Upper lobe of right lung (tissue), 1 donor: Measurements from ENCODE around the gene GRM3. TPM values are rescaled to one million over a fixed set of nuclear protein-coding genes. Genes with fewer than 3 reads are reported as not detected.
"Not testable (repeated sequence)": the region's sequence is repeated elsewhere in the genome, so short reads cannot be mapped to it uniquely, and the experiment has no call there.

Source experiments
- ATAC-seq: fragments of 200-7000 bp; cut with Tn5 transposase; one replicate; pipeline ENCODE4 v1.9.1; 2020; ENCODE audit warnings: mild to moderate bottlenecking, moderate library complexity
- DNase-seq: peaks from one replicate; pipeline ENCODE4 v3.0.0-alpha.2; 2020
- H3K27ac ChIP-seq: fragments of 200-600 bp; one replicate; pipeline ENCODE4 v1.8.0; 2022
- H3K27me3 ChIP-seq: fragments of 200-600 bp; one replicate; pipeline ENCODE4 v1.8.0; 2022; ENCODE audit warnings: mild to moderate bottlenecking
- H3K36me3 ChIP-seq: fragments of 200-600 bp; one replicate; pipeline ENCODE4 v1.8.0; 2022
- H3K4me1 ChIP-seq: fragments of 200-600 bp; one replicate; pipeline ENCODE4 v1.8.0; 2022
- H3K4me3 ChIP-seq: fragments of 200-600 bp; one replicate; pipeline ENCODE4 v1.8.0; 2022; ENCODE audit warnings: mild to moderate bottlenecking
- H3K9me3 ChIP-seq: fragments of 200-600 bp; one replicate; pipeline ENCODE4 v1.8.0; 2022
- intact Hi-C: fragments of 100-400 bp; cut with DNase I; formaldehyde crosslinking; loops from one replicate; pipeline ENCODE4 v1.11.0; 2022
- long read RNA-seq: library from polyadenylated mRNA; unstranded; transcript quantifications from one replicate; pipeline ENCODE4 v2.0.0, GENCODE V29; 2021
- total RNA-seq: library from RNA; stranded (reverse); fragmentation: NEBNext Ultra II Directional; extraction: Animal tissue kit (Norgen Biotek cat#: 25700); gene quantifications from one replicate; pipeline ENCODE4 v1.2.1, GENCODE V29; 2021
- TF ChIP-seq, protein P1 (sequence below): fragments of 200-600 bp; IDR thresholded peaks from one replicate; pipeline ENCODE4 v1.8.0; 2022; ENCODE audit warnings: antibody characterized with exemption
- donor health status: DM: no; HTN: yes; CAD: no; lungs with severe emphysema.

GRM3 gene
- not detected for total RNA-seq
- long read RNA-seq, partial matches to known transcripts = 0 of 4 reads
- long read RNA-seq, other reads (novel, unspliced or antisense) = 4 of 4 reads

DNA sequence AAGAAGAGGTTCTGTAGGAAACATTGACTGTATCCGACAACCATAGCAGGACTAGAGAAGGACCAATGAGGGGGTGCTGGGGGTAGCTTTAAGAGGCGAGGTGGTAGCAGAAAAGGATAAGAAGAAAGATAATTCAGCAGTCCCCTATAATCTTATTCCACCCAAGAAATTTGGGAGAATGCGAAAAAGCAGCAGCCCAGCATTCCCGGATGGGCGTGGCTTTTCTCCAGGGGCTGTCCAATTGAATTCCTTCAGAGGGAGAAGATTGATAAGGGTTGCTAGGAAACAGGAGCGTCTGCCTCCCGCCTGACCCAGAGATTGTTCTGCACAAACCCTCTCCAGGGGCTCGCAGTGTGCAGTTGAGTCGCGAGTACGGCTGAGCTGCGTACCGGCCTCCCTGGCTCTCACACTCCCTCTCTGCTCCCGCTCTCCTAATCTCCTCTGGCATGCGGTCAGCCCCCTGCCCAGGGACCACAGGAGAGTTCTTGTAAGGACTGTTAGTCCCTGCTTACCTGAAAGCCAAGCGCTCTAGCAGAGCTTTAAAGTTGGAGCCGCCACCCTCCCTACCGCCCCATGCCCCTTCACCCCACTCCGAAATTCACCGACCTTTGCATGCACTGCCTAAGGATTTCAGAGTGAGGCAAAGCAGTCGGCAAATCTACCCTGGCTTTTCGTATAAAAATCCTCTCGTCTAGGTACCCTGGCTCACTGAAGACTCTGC is at the start of gene GRM3:
TSS of gene GRM3 (plus strand) at position 349 of the 721 bp plus-strand sequence. CDS start 121,237 bp downstream, outside the sequence.
- TF ChIP-seq, protein P1, sequence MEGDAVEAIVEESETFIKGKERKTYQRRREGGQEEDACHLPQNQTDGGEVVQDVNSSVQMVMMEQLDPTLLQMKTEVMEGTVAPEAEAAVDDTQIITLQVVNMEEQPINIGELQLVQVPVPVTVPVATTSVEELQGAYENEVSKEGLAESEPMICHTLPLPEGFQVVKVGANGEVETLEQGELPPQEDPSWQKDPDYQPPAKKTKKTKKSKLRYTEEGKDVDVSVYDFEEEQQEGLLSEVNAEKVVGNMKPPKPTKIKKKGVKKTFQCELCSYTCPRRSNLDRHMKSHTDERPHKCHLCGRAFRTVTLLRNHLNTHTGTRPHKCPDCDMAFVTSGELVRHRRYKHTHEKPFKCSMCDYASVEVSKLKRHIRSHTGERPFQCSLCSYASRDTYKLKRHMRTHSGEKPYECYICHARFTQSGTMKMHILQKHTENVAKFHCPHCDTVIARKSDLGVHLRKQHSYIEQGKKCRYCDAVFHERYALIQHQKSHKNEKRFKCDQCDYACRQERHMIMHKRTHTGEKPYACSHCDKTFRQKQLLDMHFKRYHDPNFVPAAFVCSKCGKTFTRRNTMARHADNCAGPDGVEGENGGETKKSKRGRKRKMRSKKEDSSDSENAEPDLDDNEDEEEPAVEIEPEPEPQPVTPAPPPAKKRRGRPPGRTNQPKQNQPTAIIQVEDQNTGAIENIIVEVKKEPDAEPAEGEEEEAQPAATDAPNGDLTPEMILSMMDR = no peak
- H3K27me3 ChIP-seq = peaks cover 39% of the 10 kb centered on the region
- ATAC-seq (peak; percentile 63), DNase-seq (no peak)
- peaks cover 11% of the 10 kb centered on the region for H3K4me1 ChIP-seq
- intact Hi-C loops = no loop called here
- H3K36me3 ChIP-seq = no peaks in the 10 kb centered on the region
- no peaks in the 10 kb centered on the region for H3K9me3 ChIP-seq
- H3K27ac ChIP-seq = no peak within 1 kb of the TSS
- peak within 1 kb of the TSS; percentile 9 for H3K4me3 ChIP-seq

DNA sequence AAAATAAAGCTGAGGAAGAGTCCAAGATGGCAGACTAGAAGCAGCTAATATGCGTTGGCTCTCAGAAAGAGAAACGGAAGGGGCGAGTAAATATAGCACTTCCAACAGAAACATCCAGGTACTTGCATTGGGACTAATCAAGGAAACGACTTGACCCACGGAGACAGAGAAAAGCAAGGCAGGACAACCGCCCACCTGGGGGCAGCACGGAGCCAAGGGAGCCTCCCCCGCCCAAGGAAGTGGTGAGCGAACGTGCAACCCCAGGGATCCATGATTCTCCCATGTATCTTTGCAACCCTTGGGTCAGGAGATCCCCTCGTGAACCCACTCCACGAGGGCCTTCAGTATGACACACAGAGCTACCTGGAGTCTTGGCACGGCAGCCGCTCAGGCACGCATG is 45.4 kb upstream of the GRM3 start:
- no peaks in the 10 kb centered on the region for H3K4me1 ChIP-seq
- H3K4me3 ChIP-seq = no peak overlapping the region
- peak; percentile 51 for DNase-seq
- TF ChIP-seq, protein P1 = no peak
- H3K36me3 ChIP-seq = no peaks in the 10 kb centered on the region
- no peaks in the 10 kb centered on the region for H3K9me3 ChIP-seq
- no peaks in the 10 kb centered on the region for H3K27me3 ChIP-seq
- H3K27ac ChIP-seq = no peak overlapping the region
- intact Hi-C loops = no loop called here
- peak; percentile 48 for ATAC-seq

DNA sequence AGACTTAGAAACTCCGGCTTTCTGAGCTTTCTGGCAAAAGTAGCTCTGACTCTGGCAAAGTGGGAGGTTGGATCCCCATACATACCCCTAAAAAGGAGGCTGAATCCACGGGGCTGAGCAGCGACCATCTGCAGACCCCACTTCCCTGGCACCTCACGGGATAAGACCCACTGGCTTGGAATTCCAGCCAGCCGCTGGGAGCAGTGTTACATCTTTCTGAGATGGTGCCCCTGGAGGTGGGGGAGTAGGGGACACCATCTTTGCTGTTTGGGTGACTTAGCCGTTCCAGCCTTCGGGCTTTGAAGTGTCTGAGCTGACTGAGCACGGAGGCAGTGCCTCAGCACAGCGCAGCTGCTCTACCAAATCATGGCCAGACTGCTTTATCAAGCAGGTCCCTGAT is 45.0 kb upstream of the GRM3 start:
- Histone ChIP-seq H3K9me3 (no peaks in the 10 kb centered on the region), H3K27me3 (no peaks in the 10 kb centered on the region), H3K4me3 (no peak overlapping the region), H3K4me1 (no peaks in the 10 kb centered on the region), H3K36me3 (no peaks in the 10 kb centered on the region), H3K27ac (no peak overlapping the region)
- TF ChIP-seq, protein P1 = no peak
- intact Hi-C loops = no loop called here
- ATAC-seq = peak; percentile 14
- DNase-seq = no peak

DNA sequence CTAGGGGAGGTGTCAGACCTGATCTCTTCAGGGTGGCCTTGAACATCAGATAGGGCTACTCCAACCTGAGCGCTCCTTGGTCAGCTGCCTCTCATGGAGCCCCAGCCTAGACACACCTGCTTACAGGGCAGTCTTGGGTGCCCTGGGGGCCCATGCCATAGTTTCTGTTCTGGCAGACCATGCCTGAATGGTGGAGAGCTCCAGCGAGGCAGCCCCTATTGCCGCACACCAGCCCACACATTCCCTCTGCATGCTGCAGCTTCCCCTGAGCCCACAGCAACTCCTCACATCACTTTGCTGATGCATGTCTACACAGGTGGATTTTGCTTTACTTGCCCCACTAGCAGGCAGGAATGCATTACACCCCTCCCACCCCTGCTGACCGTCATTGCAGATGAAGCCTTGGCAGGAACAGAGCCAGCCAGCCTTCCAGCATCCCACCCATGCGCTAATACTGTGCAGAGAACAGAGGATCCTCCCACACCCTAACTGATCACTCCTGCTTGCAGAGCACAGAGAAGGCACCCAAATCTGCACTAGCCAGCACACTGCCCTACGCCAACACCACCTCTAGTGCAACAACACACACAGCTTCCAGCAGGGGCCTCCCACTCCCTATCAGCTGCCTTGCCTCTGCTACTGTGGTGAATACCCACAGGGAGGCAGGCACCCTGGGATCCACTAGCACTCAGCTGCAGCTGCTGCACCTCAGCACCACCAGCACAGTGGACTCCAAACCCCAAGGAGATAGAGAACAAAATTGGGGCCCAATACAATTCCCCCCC is 43.0 kb upstream of the GRM3 start:
- peak; percentile 39 for DNase-seq
- H3K4me1 ChIP-seq = no peaks in the 10 kb centered on the region
- no peak overlapping the region for H3K4me3 ChIP-seq
- no peaks in the 10 kb centered on the region for H3K27me3 ChIP-seq
- peak; percentile 35 for ATAC-seq
- H3K36me3 ChIP-seq = no peaks in the 10 kb centered on the region
- intact Hi-C loops = no loop called here
- no peaks in the 10 kb centered on the region for H3K9me3 ChIP-seq
- no peak overlapping the region for H3K27ac ChIP-seq
- TF ChIP-seq, protein P1 = no peak

DNA sequence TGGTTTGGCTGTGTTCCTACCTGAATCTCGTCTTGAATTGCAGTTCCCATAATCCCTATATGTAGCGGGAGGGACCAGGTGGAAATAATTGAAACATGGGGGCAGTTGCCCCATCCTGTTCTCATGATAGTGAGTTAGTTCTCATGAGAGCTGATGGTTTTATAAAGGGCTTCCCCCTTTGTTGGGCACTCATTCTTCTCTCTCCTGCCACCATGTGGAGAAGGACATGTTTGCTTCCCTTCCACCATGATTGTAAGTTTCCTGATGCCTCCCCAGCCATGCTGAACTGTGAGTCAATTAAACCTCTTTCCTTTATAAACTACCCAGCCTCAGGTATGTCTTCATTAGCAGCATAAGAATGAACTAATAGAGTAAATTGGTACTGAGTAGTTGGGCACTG is 28.0 kb upstream of the GRM3 start:
- H3K4me3 ChIP-seq, H3K36me3 ChIP-seq, intact Hi-C loops, H3K27ac ChIP-seq, DNase-seq, ATAC-seq, H3K27me3 ChIP-seq, H3K4me1 ChIP-seq, H3K9me3 ChIP-seq: not testable (repeated sequence)
